GM10248 (cell line): Measurements from ENCODE around the gene SV2B.

Experiments used
- CTCF ChIA-PET: fragments of 300-600 bp; sonication (Branson Sonifier 250); formaldehyde crosslinking; extraction: SDS; loops from one replicate; lab custom pipeline; 2021; ENCODE audit warnings: antibody characterized with exemption; lab: Yijun Ruan, JAX
- POLR2A ChIA-PET: fragments of 350-650 bp; sonication (Branson Sonifier 250); formaldehyde crosslinking; extraction: SDS; loops from one replicate; lab custom pipeline; 2020; ENCODE audit warnings: antibody characterized with exemption; lab: Yijun Ruan, JAX
- DNase-seq: peaks from one replicate; pipeline ENCODE4 v3.0.0; 2012; ENCODE audit errors: extremely low spot score
- CTCF ChIP-seq: IDR thresholded peaks from 2 replicates; pipeline ENCODE4 v1.5.1; 2012; ENCODE audit warnings: mild to moderate bottlenecking, low read depth; ENCODE audit errors: extremely low read depth, missing control alignments, control extremely low read depth

The SV2B gene

GRCh38 chr15:91222052-91222451 is 122.0 kb downstream of the SV2B start:
- no peak for DNase-seq
- TF ChIP-seq CTCF = no peak
- POLR2A ChIA-PET = no interaction called here
- CTCF ChIA-PET = interaction anchor here (1.4 to 6.3 kb wide), 3 partner anchors 10 to 164 kb away, joined by 3 to 102 read pairs (median 15); no protein-coding TSS in a partner anchor

GRCh38 chr15:91223863-91224262 is 123.8 kb downstream of the SV2B start:
- ChIA-PET POLR2A (no interaction called here), CTCF (interaction anchor here (0.8 to 6.3 kb wide), 12 partner anchors 9 to 174 kb away, joined by 3 to 102 read pairs (median 5); no protein-coding TSS in a partner anchor)
- DNase-seq = no peak
- TF ChIP-seq CTCF = no peak

- peak; percentile 70 for TF ChIP-seq CTCF
- ChIA-PET POLR2A (no interaction called here), CTCF (interaction anchor here (0.7 to 6.3 kb wide), 22 partner anchors 10 to 267 kb away, joined by 3 to 102 read pairs (median 4); partner anchors contain the start of gene SV2B)
- DNase-seq = peak; percentile 54
Measured at GRCh38 chr15:91224755-91225380, 124.8 kb downstream of the SV2B start.

GRCh38 chr15:91225741-91226140 is 125.7 kb downstream of the SV2B start:
- no peak for TF ChIP-seq CTCF
- ChIA-PET CTCF (interaction anchor here (0.6 to 6.3 kb wide), 20 partner anchors 9 to 268 kb away, joined by 3 to 102 read pairs (median 3); partner anchors contain the start of gene SV2B), POLR2A (no interaction called here)
- no peak for DNase-seq

- no peak for DNase-seq
- CTCF ChIA-PET = interaction anchor here (1.3 to 6.3 kb wide), 2 partner anchors 161 to 169 kb away, joined by 4 to 102 read pairs; no protein-coding TSS in a partner anchor
- no peak for TF ChIP-seq CTCF
- POLR2A ChIA-PET = no interaction called here
Measured at GRCh38 chr15:91227117-91227516, 127.1 kb downstream of the SV2B start.

GRCh38 chr15:91227766-91228165 is 127.7 kb downstream of the SV2B start:
- DNase-seq = no peak
- ChIA-PET POLR2A (no interaction called here), CTCF (interaction anchor here (1.4 to 6.3 kb wide), 2 partner anchors 20 to 170 kb away, joined by 3 to 102 read pairs; no protein-coding TSS in a partner anchor)
- no peak for TF ChIP-seq CTCF
